ENCODE measurements around the gene PIGX.

PIGX gene

DNA sequence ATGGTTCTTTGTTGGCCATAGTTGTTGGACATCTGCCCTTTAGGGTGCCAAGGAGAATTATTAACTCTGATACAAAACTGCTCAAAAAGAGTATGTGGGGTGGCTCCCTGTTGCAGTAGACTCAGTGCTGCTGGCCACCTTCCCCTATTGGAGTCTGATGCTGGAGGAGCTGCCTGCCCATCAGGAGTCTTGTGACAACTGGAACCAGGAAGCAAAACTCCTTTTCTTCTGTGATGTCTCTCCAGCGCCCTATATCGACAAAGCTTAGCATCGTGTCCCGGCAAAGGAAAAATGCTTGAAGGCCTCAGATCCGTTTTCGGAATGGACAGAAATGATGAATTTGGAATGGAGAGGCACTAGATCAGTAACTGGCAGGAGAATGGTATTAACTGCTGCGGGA, 51.0 kb downstream of the PIGX start:
- DNase-seq: no peak

DNA sequence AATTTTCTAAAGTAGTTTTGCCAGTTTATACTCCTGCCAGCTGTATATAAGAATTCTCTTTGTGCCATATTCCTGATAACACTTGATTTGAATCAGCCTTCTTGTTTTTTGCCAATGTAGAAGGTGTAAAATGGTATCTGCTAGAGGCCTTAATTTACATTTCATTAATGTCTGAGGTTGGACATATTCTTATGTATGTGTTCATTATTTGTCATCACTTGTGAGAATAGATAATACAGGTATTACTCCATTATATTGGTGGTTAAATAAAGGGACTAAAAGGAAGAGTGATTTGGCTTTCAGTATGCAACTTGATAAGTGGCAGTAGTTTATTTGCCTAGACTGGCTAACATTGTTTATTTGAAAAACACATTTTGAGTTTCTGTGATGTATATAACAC, 53.3 kb downstream of the PIGX start:
- DNase-seq: no peak

DNA sequence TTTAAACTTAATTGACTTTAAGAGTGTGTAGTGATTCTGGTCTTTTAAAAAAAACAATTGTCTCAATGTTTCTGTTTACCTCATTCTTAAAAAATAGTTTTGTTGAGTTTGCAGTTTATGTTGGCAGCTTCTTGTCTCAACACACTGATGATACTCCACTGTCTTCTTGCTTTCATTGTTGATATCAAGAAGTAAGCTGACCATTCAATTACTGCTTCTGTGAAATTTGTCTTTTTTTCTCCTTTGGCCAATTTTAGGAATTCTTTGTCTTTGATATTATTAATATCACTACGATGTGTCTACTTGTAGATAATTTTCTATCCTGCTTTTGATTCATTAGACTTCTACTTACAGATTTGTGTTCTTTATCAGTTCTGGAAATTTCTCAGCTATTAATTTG, 58.9 kb downstream of the PIGX start:
- no peak for DNase-seq

DNA sequence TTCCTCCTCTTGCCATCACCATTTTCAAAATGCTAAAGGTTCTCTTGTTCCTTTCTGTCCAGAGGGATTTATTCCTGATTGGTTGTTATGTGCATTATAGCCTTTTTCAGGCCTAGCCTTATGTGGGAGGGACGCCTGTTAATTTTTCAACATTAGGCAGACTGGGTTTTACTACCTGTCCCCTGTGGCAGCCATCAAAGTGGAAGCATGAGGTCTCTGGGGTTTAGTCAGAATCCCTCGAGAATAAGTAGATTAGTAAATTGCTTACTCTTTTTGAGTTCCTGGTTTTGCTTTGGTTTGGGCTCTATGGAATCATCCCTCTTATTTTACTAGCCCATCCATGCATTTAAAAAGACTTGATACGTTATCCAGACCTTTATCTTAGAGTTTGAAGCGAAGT, 59.9 kb downstream of the PIGX start:
- no peak for DNase-seq

- no peak for DNase-seq
These were observed 60.7 kb downstream of the PIGX start for GRCh38 chr3:196772897-196773296.

DNA sequence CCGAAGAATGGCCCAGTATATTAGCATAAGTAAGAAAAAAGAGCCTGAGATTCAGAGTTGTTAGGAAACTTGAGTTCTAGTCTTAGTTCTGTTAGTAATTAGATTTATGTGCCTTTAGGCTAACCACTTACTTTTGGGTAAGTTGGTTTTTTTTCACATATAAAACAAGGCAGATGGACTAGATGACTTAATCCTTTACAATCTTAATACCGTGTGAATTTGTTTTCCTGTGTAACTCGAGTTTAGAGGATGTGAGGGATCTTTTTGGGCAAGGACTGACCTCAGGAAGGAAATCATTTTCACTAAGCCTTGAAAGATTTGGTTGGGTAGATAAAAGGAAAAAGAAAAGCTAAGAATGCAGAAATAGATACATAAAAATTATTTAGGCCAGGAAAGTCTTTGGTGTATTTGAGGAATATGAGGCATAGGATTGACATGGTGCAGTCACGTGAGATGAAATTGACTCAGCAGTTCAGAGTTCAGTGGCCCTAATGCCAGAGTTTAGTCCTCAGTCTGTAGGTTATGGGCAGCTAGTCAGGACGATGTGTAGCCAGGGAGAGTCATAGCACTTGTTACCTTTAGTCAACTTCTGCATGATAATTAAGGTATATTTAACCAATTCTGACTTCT, 62.1 kb downstream of the PIGX start:
- DNase-seq: no peak

DNA sequence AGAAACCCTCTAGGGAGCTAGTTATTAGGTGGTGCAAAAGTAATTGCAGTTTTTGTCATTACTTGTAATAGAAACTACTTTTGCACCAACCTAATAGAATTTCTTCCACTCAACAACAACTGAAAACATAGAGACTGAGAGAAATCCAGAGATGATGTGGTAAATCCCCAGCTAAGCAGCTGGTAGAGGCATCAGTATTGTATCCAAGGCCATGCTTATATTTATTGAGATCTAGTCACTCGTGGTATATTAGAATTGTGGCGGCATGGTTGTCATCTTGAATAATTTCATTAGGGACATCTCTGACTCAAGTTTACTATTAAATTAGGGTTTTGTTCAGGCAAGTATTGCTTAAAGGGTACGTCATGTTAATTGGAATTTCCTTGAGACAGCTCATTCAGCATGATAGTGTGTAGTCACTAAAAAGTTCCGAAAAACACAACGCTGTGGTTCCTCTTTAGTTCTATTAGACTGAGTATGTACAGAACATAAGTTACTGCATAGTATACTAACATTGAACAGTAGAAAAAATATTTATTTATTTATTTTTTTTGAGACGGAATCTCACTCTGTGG, 62.8 kb downstream of the PIGX start:
- no peak for DNase-seq

DNA sequence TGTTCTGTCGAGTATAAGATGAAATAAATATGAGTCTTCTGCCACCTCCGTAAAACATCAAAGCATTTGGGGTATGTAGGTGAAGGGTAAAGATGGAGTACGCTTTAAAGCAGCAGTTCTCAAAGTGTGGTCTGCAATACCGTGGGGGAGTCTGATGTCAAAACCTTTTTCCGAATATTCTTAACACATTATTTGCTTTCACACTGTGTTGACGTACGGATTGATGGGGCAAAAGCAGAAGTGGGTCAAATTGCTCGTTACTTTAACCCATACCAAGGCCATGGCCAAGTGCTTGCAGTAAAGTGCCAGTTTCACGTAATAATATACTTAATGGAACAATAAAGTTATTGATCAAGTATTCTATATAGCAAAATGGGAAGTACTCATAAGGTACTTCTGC, 63.8 kb downstream of the PIGX start:
- DNase-seq: no peak

DNA sequence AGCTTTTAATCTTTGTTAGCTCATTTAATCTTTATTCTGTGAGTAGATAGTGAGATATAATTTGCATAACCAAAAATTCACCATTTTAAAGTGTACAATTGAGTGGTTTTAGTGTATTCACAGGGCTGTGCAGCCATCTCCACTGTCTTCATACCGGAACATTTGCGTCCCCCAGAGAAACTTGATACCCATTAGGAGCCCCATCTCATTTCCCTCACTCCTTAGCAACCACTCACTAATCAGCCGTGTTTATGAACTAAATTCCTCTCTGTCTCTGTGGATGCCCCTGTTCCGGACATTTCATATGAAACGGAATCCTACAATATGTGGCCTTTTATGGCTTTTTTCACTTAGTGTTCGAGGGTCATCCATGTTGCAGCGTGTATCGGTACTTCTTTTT, 65.7 kb downstream of the PIGX start:
- DNase-seq: no peak

DNA sequence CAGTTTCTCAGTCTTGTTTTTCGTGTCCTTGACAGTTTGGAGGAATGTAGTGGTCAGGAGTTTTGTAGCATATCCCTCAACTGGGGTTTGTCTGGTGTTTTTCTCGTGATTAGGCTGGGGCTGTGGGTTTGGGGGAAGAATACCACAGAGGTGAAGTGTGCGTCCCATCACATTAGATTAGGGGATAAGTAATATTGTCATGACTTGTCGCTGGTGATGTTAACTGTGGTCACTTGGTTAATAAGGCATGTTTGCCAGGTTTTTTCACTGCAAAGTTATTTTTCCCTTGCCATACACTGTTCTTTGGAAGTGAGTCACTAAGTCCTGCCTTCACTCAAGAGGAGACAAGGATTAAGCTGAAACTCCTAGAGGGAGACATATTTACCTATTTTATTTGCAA, 66.6 kb downstream of the PIGX start:
- DNase-seq: no peak

GRCh38 chr3:196782511-196782910, 70.3 kb downstream of the PIGX start:
- no peak for DNase-seq

Measured in CD4-positive, alpha-beta T cell treated with Interleukin-4 for 1 hour (primary cell).